OCI-LY1 (cell line): ENCODE measurements around the gene FRRS1.

Source experiments
- EZH2 ChIP-seq: fragments of 200-600 bp; sonication (generic), shearing (Covaris generic); IDR thresholded peaks from 2 replicates; pipeline ENCODE4 v1.8.0; 2017; ENCODE audit warnings: borderline replicate concordance, mixed run types, mild to moderate bottlenecking, antibody characterized with exemption, low read length, moderate library complexity, mixed read lengths
- TF ChIP-seq, protein P1 (sequence below): fragments of 200-600 bp; sonication (generic), shearing (Covaris generic); IDR thresholded peaks from 2 replicates; pipeline ENCODE4 v1.5.1; 2017; ENCODE audit warnings: mild to moderate bottlenecking, antibody characterized with exemption, low read length, moderate library complexity, mixed read lengths

DNA sequence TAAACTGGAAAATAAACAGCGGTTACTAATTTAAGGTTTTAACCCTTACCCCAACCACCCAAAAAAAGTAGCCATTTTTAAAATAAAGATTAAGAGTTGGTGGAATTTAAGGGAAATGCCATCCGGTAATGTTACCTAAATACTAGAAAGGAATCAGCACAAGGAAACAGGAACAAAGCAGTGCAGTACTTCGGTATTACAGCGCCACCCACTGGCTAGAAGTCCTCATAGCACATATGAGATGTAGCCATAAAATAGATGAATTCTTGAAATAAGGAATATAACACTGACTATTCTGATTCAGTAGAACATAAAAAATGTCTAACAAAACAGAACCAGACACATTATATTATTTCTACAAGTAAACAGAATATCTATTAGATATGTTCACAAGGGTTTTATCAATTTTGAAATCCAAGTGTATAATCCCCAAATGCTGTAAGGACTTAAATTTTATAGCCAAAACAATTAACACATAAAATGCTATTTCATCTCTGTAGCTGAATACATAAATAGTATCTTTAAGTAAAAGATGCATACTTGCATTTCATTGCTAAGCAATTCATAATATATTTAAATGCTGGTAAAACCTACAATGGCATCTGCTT lies 58.8 kb downstream of the FRRS1 start:
- TF ChIP-seq, protein P1, sequence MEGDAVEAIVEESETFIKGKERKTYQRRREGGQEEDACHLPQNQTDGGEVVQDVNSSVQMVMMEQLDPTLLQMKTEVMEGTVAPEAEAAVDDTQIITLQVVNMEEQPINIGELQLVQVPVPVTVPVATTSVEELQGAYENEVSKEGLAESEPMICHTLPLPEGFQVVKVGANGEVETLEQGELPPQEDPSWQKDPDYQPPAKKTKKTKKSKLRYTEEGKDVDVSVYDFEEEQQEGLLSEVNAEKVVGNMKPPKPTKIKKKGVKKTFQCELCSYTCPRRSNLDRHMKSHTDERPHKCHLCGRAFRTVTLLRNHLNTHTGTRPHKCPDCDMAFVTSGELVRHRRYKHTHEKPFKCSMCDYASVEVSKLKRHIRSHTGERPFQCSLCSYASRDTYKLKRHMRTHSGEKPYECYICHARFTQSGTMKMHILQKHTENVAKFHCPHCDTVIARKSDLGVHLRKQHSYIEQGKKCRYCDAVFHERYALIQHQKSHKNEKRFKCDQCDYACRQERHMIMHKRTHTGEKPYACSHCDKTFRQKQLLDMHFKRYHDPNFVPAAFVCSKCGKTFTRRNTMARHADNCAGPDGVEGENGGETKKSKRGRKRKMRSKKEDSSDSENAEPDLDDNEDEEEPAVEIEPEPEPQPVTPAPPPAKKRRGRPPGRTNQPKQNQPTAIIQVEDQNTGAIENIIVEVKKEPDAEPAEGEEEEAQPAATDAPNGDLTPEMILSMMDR: peak; percentile 97
- TF ChIP-seq EZH2: no peak
